Cardiac muscle cell (in vitro differentiated cells and primary cell): Measurements from ENCODE around the gene SPP1. TPM values are rescaled to one million over a fixed set of nuclear protein-coding genes. Genes with fewer than 3 reads are reported as not detected.

Experiments used
- DNase-seq, 2 donors: peaks; one replicate each; pipeline versions ENCODE4 v3.0.0 to v3.0.0-alpha.2; 2010 to 2017; ENCODE audit warnings: low read depth in 1 of 2, low spot score in 1 of 2
- H3K27ac ChIP-seq: fragments of 200-600 bp; sonication (generic); 2 replicates; pipeline ENCODE4 v1.5.1; 2016
- H3K27me3 ChIP-seq: fragments of 200-600 bp; sonication (generic); 2 replicates; pipeline ENCODE4 v1.6.0; 2016; ENCODE audit warnings: control low read depth
- H3K36me3 ChIP-seq: fragments of 200-600 bp; sonication (generic); 2 replicates; pipeline ENCODE4 v1.5.1; 2016; ENCODE audit warnings: control low read depth
- H3K4me1 ChIP-seq: fragments of 200-600 bp; sonication (generic); 2 replicates; pipeline ENCODE4 v1.8.1; 2017; ENCODE audit warnings: low read depth, mild to moderate bottlenecking, mixed run types
- H3K4me3 ChIP-seq: fragments of 200-600 bp; sonication (generic); 2 replicates; pipeline ENCODE4 v1.5.1; 2016; ENCODE audit warnings: mild to moderate bottlenecking
- H3K9me3 ChIP-seq: fragments of 200-600 bp; sonication (generic); 2 replicates; pipeline ENCODE4 v1.5.1; 2017; ENCODE audit warnings: low read depth, mild to moderate bottlenecking, control low read depth
- polyA plus RNA-seq: library from polyadenylated mRNA; unstranded; fragments of >200 nt; fragmentation: Nextera tagmentation; extraction: Ambion mirVana; gene quantifications from 2 replicates; pipeline ENCODE4 v1.2.1, GENCODE V29; 2016
- total RNA-seq: library from RNA; depleted of rRNA; stranded (reverse); fragments of >200 nt; gene quantifications from 2 replicates; pipeline ENCODE4 v1.2.3, GENCODE V29; 2016
- TF ChIP-seq, protein P1 (sequence below): IDR thresholded peaks from 2 replicates; pipeline ENCODE4 v1.5.1; 2012; ENCODE audit warnings: low read depth, mild to moderate bottlenecking, low read length

Gene SPP1
- total and polyA plus RNA-seq, 2 experiments from 2014 or later = 0.12 to 0.54 TPM

DNA sequence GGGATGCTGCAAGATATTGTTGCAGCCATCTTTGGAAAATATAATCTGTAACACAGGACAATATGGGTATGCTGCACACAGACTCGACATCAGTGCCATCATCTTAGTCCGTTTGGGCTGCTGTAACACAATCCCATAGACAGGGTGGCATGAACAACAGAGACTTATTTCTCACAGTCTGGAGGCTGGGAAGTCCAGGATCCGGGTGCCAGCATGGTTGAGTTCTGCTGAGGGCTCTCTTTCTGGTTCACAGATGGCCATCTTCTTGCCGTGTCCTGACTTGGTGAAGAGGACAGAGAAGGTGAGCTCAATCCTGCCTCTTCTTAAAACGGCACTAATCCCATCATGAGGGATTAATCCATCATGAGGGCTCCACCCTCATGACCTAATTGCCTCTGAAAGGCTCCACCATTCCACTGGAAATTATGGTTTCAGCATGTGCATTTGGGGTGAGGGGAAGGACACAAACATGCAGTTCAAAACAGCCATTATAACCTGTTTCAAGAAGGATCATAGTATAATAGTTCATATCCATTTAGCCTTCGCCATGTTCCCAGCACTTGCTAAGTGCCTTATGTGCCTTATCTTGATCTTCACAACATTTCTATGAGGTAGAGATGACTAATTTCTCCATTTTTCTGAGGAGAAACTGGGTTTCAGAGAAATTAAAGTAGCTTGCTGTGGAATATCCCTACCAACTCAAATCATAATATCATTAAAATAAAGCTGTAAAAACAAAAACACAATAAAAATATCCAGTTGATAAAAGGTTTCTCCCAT is 27.9 kb upstream of the SPP1 start:
- no peak overlapping the region for H3K27ac ChIP-seq
- H3K4me1 ChIP-seq = no peaks in the 10 kb centered on the region
- H3K9me3 ChIP-seq = no peaks in the 10 kb centered on the region
- no peaks in the 10 kb centered on the region for H3K27me3 ChIP-seq
- H3K36me3 ChIP-seq = no peaks in the 10 kb centered on the region
- DNase-seq = no peak
- no peak overlapping the region for H3K4me3 ChIP-seq
- TF ChIP-seq, protein P1, sequence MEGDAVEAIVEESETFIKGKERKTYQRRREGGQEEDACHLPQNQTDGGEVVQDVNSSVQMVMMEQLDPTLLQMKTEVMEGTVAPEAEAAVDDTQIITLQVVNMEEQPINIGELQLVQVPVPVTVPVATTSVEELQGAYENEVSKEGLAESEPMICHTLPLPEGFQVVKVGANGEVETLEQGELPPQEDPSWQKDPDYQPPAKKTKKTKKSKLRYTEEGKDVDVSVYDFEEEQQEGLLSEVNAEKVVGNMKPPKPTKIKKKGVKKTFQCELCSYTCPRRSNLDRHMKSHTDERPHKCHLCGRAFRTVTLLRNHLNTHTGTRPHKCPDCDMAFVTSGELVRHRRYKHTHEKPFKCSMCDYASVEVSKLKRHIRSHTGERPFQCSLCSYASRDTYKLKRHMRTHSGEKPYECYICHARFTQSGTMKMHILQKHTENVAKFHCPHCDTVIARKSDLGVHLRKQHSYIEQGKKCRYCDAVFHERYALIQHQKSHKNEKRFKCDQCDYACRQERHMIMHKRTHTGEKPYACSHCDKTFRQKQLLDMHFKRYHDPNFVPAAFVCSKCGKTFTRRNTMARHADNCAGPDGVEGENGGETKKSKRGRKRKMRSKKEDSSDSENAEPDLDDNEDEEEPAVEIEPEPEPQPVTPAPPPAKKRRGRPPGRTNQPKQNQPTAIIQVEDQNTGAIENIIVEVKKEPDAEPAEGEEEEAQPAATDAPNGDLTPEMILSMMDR = no peak

DNA sequence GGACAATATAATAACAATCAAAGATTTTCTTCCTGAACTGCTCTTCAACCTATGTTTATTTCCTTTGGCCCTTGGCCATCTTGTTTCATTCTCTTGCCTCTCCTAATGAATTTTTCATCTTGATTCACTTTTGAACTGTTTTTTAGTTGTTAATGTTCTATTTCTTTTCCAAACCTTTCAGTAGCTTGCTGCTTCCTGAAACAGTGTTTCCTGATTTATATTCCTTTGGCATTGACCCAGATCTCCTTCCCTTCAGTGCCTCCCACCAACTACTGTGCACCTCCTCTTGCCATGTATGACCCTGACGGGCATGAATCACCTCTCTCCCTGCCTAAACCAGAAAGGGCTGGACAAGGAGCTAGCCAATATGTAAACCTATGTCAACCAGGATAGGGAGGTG is 25.6 kb upstream of the SPP1 start:
- Histone ChIP-seq H3K36me3 (no peaks in the 10 kb centered on the region), H3K27me3 (no peaks in the 10 kb centered on the region), H3K4me3 (no peak overlapping the region), H3K9me3 (no peaks in the 10 kb centered on the region), H3K27ac (no peak overlapping the region), H3K4me1 (no peaks in the 10 kb centered on the region)
- TF ChIP-seq, protein P1 = no peak
- DNase-seq = peak in 1 of 2 donors; percentile 17

DNA sequence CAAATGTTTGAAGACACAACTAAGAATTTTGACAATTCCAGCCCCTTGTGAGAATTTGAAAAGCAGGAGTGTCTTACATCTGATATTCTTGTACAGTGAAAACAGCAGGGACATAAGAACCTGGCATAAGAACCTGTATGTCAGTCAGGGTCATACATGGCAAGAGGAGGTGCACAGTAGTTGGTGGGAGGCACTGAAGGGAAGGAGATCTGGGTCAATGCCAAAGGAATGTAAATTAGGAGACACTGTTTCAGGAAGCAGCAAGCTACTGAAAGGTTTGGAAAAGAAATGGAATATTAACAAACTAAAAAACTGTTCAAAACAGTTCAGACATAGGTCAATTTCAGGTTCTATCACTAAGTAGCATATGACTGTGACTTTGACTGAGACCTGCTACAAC is 25.0 kb upstream of the SPP1 start:
- no peaks in the 10 kb centered on the region for H3K9me3 ChIP-seq
- H3K4me1 ChIP-seq = no peaks in the 10 kb centered on the region
- TF ChIP-seq, protein P1 = no peak
- H3K36me3 ChIP-seq = no peaks in the 10 kb centered on the region
- no peaks in the 10 kb centered on the region for H3K27me3 ChIP-seq
- no peak overlapping the region for H3K27ac ChIP-seq
- DNase-seq = no peak
- H3K4me3 ChIP-seq = no peak overlapping the region

DNA sequence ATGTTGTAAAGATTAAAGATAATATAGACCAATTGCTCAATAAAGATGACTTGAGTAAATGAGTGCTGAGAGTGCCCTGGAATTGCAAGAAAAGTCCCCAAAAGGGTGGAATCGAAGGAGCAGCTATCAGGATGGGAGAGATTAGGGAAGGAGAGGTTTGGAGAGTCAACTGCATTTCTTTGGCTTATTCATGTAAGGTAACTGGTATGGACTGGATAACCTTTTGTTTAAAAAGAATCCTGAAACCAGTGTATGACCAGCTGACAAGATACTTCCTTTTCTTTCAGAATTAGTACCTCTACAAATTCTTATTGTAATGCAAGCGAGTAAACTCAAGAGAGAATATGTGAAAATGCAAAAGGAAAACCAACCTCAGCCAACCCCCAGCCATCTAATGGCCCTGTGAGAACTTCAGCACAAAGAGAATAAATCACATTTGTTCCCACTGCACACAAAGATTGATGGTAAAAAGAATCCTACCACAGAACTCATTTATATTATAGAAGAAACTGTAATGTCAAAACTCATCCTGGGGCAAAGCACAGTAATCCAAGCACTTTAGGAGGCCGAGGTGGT is 24.5 kb upstream of the SPP1 start:
- Histone ChIP-seq H3K4me3 (no peak overlapping the region), H3K36me3 (no peaks in the 10 kb centered on the region), H3K4me1 (no peaks in the 10 kb centered on the region), H3K9me3 (no peaks in the 10 kb centered on the region), H3K27ac (no peak overlapping the region), H3K27me3 (no peaks in the 10 kb centered on the region)
- TF ChIP-seq, protein P1 = no peak
- no peak for DNase-seq

DNA sequence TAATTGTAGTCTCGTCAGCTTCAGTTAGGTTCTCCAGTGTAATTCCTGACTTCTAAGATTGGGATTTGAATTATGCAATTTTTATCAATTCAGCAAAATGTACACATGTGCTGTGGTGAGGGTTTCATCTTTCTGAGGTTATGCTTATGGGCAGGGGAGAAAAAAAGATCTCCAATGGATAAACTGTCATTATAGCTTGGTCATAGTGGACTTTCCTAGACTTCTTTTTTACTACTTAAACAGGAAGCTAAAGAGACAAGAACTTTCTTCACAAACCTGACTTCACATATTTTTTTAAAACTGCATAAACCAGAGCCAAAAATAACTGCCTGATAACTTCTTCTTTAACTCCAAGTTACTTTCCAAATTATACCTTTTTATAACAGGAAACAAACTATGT is 21.7 kb upstream of the SPP1 start:
- TF ChIP-seq, protein P1 = no peak
- H3K36me3 ChIP-seq = no peaks in the 10 kb centered on the region
- no peaks in the 10 kb centered on the region for H3K4me1 ChIP-seq
- no peak for DNase-seq
- H3K4me3 ChIP-seq = no peak overlapping the region
- no peaks in the 10 kb centered on the region for H3K27me3 ChIP-seq
- no peaks in the 10 kb centered on the region for H3K9me3 ChIP-seq
- no peak overlapping the region for H3K27ac ChIP-seq
